GM06990 (cell line): ENCODE measurements around the gene LRFN2.

Experiments
- DNase-seq: peaks from one replicate; pipeline ENCODE4 v3.0.0-alpha.2; 2011; ENCODE audit not compliant: insufficient read length; ENCODE audit errors: extremely low read depth
- H3K27me3 ChIP-seq: replicated peaks from 2 replicates; pipeline ENCODE4 v1.6.0; 2011; ENCODE audit warnings: low read length; ENCODE audit not compliant: control insufficient read depth, insufficient read depth
- H3K36me3 ChIP-seq: 2 replicates; pipeline ENCODE4 v1.5.1; 2011; ENCODE audit warnings: low read length; ENCODE audit not compliant: control insufficient read depth, insufficient read depth
- H3K4me3 ChIP-seq: replicated peaks from 2 replicates; pipeline ENCODE4 v1.5.1; 2011; ENCODE audit warnings: low read depth, mild to moderate bottlenecking, control low read depth, low read length
- CTCF ChIP-seq: IDR thresholded peaks from 2 replicates; pipeline ENCODE4 v1.5.1; 2011; ENCODE audit warnings: low read length, control low read depth, mild to moderate bottlenecking, inconsistent platforms; ENCODE audit not compliant: insufficient read depth, poor library complexity, severe bottlenecking

Gene LRFN2

GRCh38 chr6:40535110-40535818 is 51.9 kb downstream of the LRFN2 start:
- TF ChIP-seq CTCF, result no peak
- DNase-seq, result no peak

DNA sequence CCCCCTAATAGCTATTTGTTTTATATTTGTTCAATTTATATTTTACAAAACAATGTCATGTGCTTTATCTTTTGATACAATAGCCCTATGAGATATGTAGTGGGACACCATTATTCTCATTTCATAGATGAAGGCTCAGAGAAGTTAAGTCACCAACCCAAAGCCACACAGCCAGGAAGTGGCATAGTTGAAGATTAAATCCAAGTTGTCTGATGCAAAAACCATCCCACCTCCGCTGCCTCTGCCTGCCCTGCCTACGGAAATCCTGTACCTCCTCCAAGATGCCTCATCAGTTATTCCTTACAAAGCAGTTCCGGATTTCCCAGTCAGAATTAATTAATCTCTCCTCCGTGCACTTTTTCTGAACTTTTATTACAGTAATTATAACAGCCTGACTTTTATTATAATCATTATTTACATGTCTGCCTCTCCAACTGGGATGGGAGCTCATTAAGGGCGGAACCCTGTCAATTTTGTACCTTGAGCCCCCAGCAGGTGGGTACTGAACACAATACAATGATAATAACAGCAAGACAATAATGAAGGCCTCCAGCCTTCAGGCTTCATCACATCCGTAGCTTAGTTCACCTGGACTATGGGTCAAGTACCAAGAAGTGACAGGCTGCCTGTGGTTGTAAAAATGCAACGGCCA is 54.7 kb downstream of the LRFN2 start:
- Histone ChIP-seq H3K36me3 (no peaks in the 10 kb centered on the region), H3K4me3 (no peak overlapping the region), H3K27me3 (no peaks in the 10 kb centered on the region; the same call in 1 of the 2 replicates)
- no peak for DNase-seq
- no peak for TF ChIP-seq CTCF

More at GRCh38 chr6:40535110-40535818, 51.9 kb downstream of the LRFN2 start:
- Histone ChIP-seq H3K27me3 (no peaks in the 10 kb centered on the region; the same call in 1 of the 2 replicates), H3K4me3 (no peak overlapping the region), H3K36me3 (no peaks in the 10 kb centered on the region)

DNA sequence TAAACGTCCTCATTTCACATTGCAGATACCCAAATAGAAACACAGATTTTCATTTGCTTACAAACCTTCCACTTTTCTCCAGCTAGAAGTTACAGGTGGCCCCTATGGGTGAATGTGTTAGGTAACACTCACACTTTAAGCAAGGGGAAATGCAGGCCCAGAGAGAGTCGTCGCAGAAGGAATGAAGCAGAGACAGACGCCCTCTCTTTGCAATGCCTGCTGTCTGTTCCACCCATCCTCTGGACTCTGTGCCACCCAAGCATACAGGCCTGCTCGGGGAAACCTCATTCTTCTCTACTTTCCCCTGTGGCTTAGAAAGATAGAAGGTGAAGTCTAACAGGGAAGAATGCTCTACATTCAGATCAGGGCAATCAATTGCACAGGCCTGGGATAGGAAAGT is 57.2 kb downstream of the LRFN2 start:
- no peaks in the 10 kb centered on the region; the same call in 1 of the 2 replicates for H3K27me3 ChIP-seq
- DNase-seq, result no peak
- H3K4me3 ChIP-seq, result no peak overlapping the region
- no peaks in the 10 kb centered on the region for H3K36me3 ChIP-seq
- TF ChIP-seq CTCF, result no peak

- no peaks in the 10 kb centered on the region; the same call in 1 of the 2 replicates for H3K27me3 ChIP-seq
- no peak for TF ChIP-seq CTCF
- DNase-seq, result no peak
- no peak overlapping the region for H3K4me3 ChIP-seq
- H3K36me3 ChIP-seq, result no peaks in the 10 kb centered on the region
Measured at GRCh38 chr6:40529040-40529439, 58.1 kb downstream of the LRFN2 start.

DNA sequence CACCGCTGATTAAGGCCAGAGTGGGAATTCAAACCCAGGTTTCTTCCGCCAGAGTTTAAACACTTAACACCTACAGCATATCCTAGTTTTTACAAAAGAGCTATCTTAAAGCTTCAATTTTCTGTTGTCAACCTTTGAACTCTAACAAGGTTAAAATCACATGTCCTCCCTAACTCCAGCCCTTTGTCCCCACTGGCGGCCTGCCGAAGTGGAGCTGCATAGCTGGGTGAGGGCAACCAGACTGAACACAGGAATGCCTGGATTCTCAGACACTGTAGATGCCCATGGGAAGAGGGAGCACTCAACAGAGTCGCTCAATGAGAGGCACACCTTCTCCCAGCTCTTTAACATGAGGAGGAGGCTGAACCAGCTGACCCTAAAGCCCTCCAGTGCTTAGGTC is 59.1 kb downstream of the LRFN2 start:
- TF ChIP-seq CTCF, result no peak
- H3K36me3 ChIP-seq, result no peaks in the 10 kb centered on the region
- DNase-seq, result no peak
- H3K27me3 ChIP-seq, result no peaks in the 10 kb centered on the region; the same call in 1 of the 2 replicates
- H3K4me3 ChIP-seq, result no peak overlapping the region
